GM21515 (cell line): ENCODE measurements around the gene RNF149.

Experiments
- ATAC-seq: cut with Tn5 transposase; IDR thresholded peaks from one replicate; pipeline ENCODE4 v1.9.1; 2021; ENCODE audit not compliant: unreplicated experiment

The RNF149 gene

DNA sequence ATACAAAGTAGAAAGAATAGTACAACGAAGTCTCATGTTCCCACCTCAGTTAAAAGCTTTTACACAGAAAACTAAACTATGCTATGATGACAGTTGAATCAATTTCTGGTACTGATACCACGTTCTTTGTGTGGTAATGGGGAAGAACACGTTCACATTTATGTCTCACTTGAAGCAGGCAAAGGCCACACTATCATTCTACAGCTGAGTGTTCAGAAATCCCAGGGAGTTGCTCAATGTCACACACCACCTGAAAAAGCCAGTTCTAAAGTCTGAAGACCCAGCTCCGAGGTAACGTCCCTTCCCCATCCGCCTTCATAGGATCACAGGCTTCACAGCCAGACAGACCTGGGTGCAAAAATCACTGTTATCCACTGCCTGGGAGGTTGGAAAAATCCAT lies 8.9 kb downstream of the RNF149 start:
- no peak for ATAC-seq

DNA sequence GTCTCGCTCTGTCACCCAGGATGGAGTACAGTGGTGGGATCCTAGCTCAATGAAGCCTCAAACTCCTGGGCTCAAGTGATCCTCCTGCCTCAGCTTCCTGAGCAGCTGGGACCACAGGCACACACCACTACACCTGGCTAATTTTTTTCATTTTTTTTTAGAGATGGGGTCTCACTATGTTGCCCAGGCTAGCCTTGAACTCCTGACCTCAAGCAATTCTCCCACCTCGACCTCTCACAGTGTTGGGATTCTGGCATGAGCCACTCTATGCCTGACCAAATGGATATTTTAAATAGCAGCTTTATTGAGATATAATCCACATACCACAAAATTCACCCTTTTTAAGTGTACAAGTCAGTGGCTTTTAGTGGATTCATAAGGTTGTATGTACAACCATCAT lies 11.1 kb downstream of the RNF149 start:
- no peak for ATAC-seq

DNA sequence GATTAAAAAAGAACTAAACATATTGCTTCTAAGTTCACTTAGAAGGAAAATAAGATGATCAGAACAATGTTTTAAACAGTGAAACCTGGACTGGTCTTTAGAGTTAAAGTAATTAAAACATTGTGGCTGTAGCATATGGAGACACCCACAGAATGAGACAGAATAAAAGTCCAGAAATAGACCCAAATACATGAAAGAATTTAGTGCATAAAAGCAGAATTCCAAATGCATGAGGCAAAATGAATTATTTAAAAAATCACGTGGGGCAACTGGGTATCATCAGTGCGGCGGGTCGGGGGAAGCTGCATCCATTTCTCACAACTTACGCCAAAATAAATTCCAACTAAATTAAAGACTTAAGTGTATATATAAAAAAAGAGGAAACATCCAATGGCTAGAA lies 12.1 kb downstream of the RNF149 start:
- ATAC-seq = no peak

DNA sequence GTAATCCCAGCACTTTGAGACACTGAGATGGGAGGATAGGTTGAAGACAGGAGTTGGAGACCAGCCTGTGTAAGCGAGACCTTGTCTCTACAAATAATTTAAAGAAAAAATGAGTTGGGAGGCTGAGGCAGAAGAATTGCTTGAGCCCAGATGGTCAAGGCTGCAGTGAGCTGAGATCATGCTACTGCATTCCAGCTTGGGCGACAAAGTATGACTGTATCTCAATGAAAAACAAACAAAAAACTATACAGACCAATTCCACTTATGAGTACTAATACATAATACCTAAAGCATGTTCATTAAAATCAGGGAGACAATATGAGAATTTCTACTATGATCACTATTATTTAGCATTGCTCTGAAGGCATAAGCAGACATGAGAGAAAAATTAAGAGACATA lies 12.6 kb downstream of the RNF149 start:
- ATAC-seq = no peak

DNA sequence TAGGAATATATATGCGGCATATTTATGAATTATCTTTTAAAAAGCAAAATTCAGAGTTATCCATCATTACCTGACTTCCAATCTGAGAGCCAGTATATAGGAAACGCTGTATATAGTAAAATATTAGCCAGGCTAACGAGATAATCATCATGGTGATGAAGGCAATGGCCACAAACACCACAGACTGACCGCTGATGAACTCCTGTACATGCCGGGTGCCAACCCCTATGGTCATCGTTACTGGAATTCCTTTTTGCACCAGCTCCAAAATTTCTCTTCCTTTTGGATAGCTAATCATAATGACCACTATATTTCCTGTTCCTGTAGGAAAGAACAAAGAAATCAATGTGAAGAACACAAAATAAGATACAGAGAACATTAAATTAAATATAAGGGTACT lies 13.6 kb downstream of the RNF149 start:
- no peak for ATAC-seq

DNA sequence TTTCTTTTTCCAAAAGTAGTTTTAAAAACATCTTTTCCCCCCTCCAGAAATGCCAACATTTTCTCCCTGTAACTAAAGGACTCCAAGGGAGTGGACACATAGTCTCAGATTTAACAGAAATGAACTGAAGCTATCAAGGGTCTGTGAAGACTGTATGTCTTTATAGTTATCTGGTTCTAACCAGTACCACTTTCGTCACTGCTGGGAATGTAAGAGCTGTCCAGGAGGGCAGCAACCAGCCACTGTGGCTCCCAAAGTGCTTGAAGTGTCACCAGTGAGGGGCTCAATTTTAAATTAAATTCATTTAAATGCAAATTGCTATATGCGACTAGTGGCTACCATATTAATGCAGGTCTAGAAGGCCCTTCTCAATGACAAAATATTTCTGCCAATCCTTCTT lies 15.0 kb downstream of the RNF149 start:
- no peak for ATAC-seq

DNA sequence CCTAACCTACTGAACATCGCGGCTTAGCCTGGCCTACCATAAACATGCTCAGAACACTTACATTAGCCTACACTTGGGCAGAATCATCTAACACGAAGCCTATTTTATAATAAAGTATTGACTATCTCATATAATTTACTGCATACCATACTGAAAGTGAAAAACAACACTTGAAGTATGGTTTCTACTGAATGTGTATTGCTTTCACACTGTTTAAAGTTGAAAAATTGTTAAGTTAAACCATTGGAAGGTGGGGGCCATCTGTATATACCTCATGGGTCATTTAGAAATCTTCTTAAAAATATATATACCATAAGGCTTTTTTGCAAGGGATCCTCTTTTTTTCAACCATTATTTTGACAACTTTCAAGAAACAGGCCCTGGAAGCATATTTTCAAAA lies 16.5 kb downstream of the RNF149 start:
- ATAC-seq = no peak

DNA sequence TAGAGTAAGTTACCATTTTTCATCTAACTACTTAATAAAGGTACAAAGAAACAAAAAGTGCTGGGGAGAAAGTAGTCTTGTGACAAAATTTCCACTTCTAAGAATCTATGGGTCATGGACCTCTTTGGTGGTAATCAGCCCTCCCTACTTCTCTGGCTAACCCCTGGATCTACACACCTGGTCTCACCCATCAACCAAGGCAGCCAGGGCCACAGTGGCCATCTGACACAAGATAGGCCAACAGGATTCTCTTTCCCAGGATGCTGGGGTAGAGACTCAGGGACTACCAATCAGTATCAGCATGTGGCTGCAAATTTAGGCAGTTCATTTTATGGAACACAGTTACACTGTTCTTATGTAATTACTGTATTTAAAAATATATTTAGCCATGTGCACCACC lies 17.8 kb downstream of the RNF149 start:
- ATAC-seq = no peak

DNA sequence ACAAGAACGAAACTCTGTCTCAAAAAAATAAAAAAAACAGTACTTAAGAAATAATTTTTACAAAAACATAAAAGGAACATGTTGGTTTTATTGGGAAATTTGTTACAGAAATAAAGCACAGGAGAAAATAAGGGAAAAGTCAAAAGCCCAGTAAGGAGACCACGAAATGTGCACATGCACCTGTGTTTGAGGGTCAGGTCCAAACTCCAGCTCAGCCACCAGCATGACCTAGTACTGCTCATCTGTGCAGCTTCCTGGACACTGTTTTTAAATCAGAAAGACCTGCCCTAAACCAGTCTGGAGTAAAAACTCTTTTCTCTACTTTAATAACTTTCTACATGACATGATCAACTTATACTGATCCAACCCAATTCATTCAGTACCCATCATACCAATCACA lies 21.2 kb downstream of the RNF149 start:
- ATAC-seq = no peak

DNA sequence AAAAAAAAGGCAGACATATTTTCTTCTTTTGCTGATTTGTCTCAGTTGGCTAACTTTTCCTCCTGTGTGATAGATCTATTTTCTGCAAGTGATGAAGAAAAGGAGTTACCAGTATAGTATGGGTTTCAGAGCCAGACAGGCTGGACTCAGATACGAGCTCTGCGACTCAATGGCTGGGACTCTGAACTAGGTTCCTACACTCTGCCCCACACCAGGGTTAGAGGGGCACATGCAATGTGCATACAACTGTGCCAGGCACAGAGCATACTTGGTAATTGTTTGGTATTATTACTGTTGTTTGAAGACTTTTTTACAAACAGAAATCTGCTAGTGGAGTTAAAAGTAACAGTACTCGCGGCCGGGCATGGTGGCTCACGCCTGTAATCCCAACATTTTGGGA lies 21.8 kb downstream of the RNF149 start:
- no peak for ATAC-seq

DNA sequence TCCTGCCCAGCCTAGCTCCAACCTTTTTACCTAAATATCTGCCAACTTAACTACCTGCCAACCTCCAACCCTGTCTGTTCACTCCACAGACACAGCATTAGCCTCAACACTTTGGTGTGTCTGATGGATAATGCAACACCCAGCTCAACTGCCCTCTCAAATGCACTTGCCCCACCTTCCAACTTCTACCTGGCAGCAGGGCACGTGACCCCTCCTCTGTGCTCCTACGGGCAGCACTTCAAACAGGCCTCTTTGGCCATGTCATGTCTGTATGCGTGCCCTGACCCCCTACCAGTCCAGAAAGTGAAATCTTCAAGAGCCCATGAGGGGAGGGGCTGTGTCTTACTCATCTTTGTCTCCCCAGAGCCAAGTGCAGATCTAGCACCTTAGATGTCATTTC lies 25.5 kb downstream of the RNF149 start:
- no peak for ATAC-seq

DNA sequence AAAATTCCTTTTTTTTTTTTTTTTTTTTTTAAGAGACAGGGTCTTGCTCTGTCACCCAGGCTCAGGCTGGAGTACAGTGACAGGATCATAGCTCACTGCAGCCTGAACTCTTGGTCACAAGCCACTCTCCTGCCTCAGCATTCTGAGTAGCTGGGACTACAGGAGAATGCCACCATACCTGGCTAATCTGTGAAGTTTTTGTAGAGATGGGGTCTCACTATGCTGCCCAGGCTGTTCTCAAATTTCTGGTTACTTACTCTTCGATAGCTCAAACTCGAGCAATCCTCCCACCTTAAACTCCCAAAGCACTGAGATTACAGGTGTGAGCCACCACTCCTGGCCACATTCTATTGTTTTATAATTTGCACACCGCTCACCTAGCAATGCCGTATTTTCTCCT lies 27.0 kb downstream of the RNF149 start:
- no peak for ATAC-seq

DNA sequence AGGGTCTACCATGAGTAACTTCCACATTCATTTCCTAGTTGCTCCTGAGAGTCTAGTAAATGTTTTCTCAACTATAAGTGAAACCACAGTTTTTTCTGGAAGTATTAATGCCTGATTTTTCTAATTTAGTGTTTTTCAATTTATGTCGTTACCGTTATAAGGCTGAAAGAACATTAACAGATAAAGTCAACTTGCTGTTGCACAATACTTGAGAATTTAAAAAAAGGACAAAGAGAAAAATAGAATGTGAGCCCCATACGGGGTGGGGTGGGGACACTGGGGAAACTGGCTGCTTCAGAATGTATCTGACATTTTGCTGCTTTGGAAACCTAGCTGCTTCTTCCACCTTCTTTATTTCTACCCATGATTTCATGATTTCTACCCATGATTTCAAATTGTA lies 29.6 kb downstream of the RNF149 start:
- ATAC-seq = no peak

DNA sequence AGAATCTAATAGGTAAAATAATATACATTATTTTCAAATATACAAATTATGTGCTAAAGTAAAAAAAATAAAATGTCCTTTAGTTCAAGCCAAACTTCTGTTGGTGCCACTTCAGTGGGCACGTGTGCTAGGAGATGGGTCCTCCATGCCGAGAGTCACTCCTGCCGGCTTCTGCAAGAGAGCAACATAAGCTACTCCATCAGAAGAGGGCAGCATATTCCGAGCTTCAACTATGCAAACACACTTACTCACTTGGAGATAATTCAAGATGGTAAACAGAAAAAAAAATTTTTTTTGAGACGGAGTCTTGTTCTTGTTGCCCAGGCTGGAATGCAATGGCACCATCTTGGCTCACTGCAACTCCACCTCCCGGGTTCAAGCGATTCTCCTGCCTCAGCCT lies 31.4 kb downstream of the RNF149 start:
- no peak for ATAC-seq

DNA sequence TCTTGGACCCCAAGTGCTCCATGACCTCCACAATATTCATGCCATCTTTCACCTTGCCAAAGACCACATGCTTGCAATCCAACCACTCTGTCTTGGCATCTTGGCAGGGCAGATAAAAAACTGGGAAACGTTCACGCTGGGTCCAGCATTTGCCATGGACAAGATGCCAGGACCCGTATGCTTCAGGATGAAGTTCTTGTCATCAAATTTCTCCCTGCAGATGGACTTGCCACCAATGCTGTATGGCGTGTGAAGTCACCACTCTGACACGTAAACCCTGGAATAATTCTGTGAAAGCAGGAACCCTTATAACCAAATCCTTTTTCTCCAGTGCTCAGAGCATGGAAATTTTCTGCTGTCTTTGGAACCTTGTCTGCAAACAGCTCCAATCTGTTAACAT lies 34.4 kb downstream of the RNF149 start:
- no peak for ATAC-seq

DNA sequence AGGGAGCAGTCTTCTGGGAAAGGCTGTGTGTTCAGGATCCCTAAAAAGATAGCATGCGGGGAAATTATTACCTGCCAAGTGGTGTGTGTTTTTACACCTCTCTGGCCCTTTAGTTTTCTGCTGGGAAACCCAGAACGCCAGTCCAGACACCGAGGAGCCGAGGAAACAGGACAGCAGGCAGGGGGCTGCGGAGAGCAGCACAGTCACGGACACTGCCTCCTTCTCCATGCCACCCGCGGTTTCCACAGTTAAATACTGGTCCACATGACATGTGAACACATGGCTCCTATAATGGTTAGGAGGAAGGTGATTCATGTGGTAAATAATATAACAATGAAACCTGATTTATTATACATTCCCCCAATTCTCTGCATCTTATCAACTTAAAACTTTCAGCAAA lies 35.4 kb downstream of the RNF149 start:
- ATAC-seq = no peak

DNA sequence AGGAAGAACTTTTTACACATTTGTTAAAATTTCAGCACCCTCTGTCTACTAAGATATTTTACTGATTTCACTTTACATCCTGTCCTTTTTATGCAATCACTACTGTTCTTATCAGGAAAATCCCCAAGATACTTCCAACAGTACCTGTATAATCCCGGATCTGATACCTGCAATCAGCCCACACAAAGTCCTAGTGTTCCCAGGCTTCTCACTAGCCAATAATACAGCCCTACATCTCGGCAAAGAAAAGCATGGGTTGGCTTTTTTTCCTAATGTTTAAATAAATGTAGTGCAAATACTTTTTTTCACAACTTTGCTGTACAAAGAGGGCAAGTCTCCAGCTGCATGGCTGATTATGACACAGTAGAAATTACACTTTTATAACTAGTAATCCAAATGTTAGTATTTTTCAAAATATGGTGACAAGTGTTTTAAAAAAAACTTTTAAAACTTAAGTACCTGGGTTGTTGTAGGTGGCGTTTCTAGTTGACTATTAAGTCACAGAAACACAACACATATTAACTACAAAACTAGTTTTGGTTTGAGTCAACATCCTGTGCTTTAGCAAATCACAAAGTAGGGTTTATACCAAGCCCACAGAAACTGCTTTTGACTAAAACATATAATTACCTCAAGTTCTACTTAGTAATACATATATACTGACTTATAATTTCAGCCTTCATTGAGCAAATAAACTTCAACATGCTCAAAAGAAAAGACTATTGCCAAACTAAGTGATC lies 36.3 kb downstream of the RNF149 start:
- peak; percentile 75 for ATAC-seq

DNA sequence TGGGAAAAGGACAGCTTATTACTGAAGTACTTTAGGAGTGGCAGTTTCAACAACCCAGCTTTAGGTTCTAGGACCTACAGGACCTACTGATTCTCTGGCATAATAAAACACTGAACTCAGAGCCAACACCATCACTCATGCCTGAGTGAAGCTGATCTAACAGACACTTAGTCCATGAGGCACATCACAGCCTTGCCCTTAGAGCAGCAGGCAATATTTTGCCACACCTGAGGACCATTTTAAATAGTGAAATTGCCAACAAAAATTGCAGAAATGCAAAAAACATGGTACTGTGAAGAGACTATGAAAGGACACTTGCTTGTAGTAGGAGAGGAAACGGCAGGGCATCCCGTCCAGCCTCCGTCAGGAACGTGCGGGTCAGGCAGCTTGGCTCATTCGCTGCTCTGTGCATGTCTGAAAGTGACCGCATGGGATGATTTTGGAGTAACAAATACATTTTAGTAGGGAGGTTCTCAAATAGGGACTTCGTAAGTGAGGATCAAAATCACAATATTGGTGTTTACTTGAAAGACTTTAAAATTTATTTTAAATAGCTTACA lies 37.7 kb downstream of the RNF149 start:
- ATAC-seq = no peak

DNA sequence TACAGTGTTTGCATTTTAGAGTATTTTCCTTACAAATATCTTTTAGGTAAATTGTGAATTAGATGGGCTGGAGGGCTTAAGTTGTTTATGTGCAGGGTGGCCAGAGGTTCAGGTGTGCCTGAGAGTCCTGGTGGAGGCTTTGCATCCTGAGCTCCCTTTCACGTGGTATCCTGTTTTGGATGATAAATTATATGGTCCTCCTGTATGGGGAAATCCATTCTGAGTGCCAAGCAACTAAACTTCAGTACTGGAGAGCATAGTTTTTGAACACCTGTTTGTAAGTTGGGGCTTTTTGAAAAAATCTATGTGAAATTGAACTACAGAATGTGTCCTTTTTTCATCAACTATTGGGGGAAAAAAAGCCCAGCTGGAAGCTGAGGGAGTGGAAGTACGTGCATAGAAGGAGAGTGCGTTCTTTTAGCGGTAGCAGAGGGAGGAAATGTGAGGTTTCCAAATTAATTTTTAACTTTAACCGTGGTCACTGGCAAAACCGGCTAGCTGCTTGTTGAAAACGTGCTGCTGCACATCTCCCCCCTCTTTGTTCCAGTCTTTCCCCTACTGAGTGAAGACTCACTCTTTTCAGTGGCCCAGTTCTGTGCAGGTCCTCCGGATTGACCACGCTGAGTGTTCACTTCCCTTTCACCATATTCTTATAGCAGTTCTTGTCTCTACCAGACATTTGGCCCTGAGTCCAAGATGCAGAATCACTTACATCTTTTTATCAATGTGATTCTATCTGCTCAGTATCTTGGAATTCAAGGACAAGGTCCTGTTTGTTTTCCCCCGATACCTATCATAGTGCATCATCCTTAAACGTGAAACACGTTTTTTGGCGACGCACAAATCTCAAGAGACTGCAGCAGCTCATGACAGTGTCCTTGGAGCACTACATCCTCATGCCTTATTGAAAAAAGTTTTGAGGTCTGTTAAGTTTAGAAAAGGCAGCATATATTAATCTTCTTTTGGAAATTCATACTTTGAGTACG lies 40.5 kb downstream of the RNF149 start:
- ATAC-seq = peak; percentile 50

DNA sequence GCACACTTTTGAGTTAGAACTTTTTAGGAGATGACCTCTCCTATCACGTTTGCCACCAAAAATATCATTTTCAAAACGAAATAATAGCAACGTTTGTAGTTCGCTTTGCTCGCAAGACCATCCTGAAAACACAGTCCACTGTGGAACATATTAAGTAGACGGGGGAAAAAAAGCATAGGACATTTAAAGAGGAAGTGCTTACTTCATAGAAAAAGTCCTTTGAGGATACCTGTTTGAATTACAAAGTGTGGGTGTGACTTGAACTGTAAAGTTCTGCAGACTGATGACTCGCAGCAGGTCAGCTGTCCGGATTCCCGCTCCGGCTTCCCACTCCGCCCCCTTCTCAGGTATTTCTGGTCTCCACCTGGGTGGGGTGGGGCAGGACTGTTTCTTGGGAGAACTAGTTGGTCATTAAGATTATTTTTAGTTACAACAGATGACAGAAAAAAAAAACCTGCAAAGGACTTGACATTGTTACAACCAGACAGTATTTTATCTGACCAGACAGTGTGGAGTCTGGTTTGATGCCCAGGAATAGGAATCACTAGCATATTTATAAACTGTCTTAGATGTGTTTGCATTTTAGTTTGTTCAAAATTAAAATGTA lies 42.5 kb downstream of the RNF149 start:
- ATAC-seq = no peak

DNA sequence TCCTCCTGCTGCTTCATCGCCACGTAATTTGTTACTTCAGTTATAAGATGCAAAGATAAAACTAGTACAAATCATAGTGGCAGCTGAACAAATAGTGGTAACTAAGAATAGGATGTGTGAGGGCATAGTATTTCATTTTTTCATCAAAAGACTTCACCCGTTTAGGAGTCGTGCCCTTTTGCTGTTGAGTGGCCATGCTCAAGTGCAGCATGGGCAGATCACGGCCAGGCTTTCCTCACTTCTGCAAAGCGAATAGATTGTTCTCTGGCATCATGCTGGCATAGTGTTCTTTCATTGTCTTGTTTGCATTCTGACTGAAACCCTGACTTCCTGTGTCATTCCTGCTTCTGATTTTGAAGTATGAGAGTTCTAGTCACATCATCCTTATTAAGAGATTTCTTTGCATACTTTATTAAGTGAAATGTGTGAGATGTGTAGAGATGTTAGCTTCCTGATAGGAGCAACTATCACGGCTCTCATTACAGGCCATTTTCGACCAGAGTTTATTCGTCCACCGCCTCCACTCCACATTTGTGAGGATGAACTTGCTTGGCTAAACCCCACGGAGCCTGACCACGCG lies 44.1 kb downstream of the RNF149 start:
- no peak for ATAC-seq
